Endothelial cell of umbilical vein (primary cell): ENCODE results near the gene DDX31. TPM values are rescaled to one million over a fixed set of nuclear protein-coding genes. Genes with fewer than 3 reads are reported as not detected.

Experiments
- BruUV-seq: library from RNA; stranded (reverse); fragments of 400-500 nt; replicated peaks from 2 replicates; lab custom pipeline; 2021; lab: Mats Ljungman, UMichigan
- CTCF ChIA-PET: fragments of 300-600, 350-600 bp; sonication (Branson Sonifier 250); formaldehyde crosslinking; loops from one replicate; lab custom pipeline; 2021; ENCODE audit warnings: antibody characterized with exemption, inconsistent platforms; lab: Charles Lee
- POLR2A ChIA-PET: fragments of 300-600, 350-600 bp; sonication (Branson Sonifier 250); formaldehyde crosslinking; loops from one replicate; lab custom pipeline; 2021; ENCODE audit warnings: antibody characterized with exemption, inconsistent platforms; lab: Charles Lee
- DNase-seq: peaks from one replicate; pipeline ENCODE4 v3.0.0-alpha.2; 2011; ENCODE audit warnings: low read depth, low spot score
- FAIRE-seq: peaks from 2 replicates; lab custom pipeline; 2011; peaks lifted over from hg19 to GRCh38; lab: Jason Lieb, UNC
- H2AFZ ChIP-seq: 2 replicates; pipeline ENCODE4 v1.6.0; 2012; ENCODE audit warnings: low read depth, low read length, control low read depth, inconsistent platforms
- H3K27ac ChIP-seq: 2 replicates; pipeline ENCODE4 v1.5.1; 2011; ENCODE audit warnings: low read depth, mild to moderate bottlenecking, control low read depth, low read length, moderate library complexity; ENCODE audit not compliant: insufficient read depth
- H3K27me3 ChIP-seq, 2 experiments: 2 replicates each; pipeline versions ENCODE4 v1.6.0 to v1.6.1; 2011; ENCODE audit warnings: low read length in 2 of 2, mixed read lengths in 1 of 2; ENCODE audit not compliant: control insufficient read depth in 2 of 2, insufficient read depth in 2 of 2
- H3K36me3 ChIP-seq, 2 experiments: 2 replicates in 1 of 2; 3 replicates in 1 of 2; pipeline ENCODE4 v1.5.1; 2011; ENCODE audit warnings: low read length in 2 of 2, mild to moderate bottlenecking in 1 of 2, moderate library complexity in 1 of 2; ENCODE audit not compliant: control insufficient read depth in 2 of 2, insufficient read depth in 2 of 2; ENCODE audit errors: extremely low read depth in 1 of 2
- H3K4me1 ChIP-seq: 3 replicates; pipeline ENCODE4 v1.5.1; 2011; ENCODE audit warnings: mild to moderate bottlenecking, low read length; ENCODE audit not compliant: control insufficient read depth, insufficient read depth; ENCODE audit errors: extremely low read depth
- H3K4me2 ChIP-seq: 2 replicates; pipeline ENCODE4 v1.6.1; 2011; ENCODE audit warnings: low read length, control low read depth, mixed read lengths; ENCODE audit not compliant: insufficient read depth
- H3K4me3 ChIP-seq, 3 experiments: fragments of 200-600 bp in 1 of 3; sonication (generic), shearing (Covaris generic) in 1 of 3; replicated peaks in 1 of 3; 2 replicates each; pipeline ENCODE4 v1.5.1; 2011 to 2016; ENCODE audit warnings: control low read depth in 3 of 3, low read length in 3 of 3, mild to moderate bottlenecking in 2 of 3, inconsistent platforms in 1 of 3, low read depth in 1 of 3, moderate library complexity in 1 of 3; ENCODE audit not compliant: insufficient read depth in 1 of 3
- H3K79me2 ChIP-seq: 2 replicates; pipeline ENCODE4 v1.6.0; 2012; ENCODE audit warnings: low read length, inconsistent platforms; ENCODE audit not compliant: control insufficient read depth, insufficient read depth
- H3K9ac ChIP-seq: replicated peaks from 2 replicates; pipeline ENCODE3; 2011; ENCODE audit warnings: low read length, control low read depth; ENCODE audit not compliant: insufficient read depth; ENCODE audit errors: extremely low read depth
- H3K9me1 ChIP-seq: replicated peaks from 3 replicates; pipeline ENCODE4 v1.6.0; 2011; ENCODE audit warnings: mild to moderate bottlenecking, low read length; ENCODE audit not compliant: control insufficient read depth, insufficient read depth; ENCODE audit errors: extremely low read depth
- H3K9me3 ChIP-seq: replicated peaks from 2 replicates; pipeline ENCODE4 v1.5.1; 2012; ENCODE audit warnings: low read length, inconsistent platforms; ENCODE audit not compliant: control insufficient read depth, insufficient read depth
- H4K20me1 ChIP-seq: replicated peaks from 2 replicates; pipeline ENCODE3; 2011; ENCODE audit warnings: mild to moderate bottlenecking, low read length; ENCODE audit not compliant: control insufficient read depth, insufficient read depth; ENCODE audit errors: extremely low read depth
- CTCF ChIP-seq, 2 donors: IDR thresholded peaks; 1 replicate in 1 of 2; 2 replicates in 1 of 2; pipeline ENCODE4 v1.5.1; 2011; ENCODE audit warnings: low read length in 2 of 2, mild to moderate bottlenecking in 2 of 2, moderate library complexity in 2 of 2, control low read depth in 1 of 2, inconsistent platforms in 1 of 2, low read depth in 1 of 2; ENCODE audit not compliant: insufficient read depth in 1 of 2; ENCODE audit errors: extremely low read depth in 1 of 2
- EZH2 ChIP-seq: IDR thresholded peaks from 2 replicates; pipeline ENCODE4 v1.6.1; 2012; ENCODE audit warnings: borderline replicate concordance, low read depth, mild to moderate bottlenecking, moderate library complexity, low read length, inconsistent platforms; ENCODE audit not compliant: severe bottlenecking
- FOS ChIP-seq: IDR thresholded peaks from 2 replicates; pipeline ENCODE4 v1.6.1; 2011; ENCODE audit warnings: mild to moderate bottlenecking, low read length, moderate library complexity, borderline replicate concordance; ENCODE audit not compliant: insufficient read depth
- GATA2 ChIP-seq: IDR thresholded peaks from 2 replicates; pipeline ENCODE4 v1.7.0; 2011; ENCODE audit warnings: low read depth, mild to moderate bottlenecking, moderate library complexity, mixed read lengths, low read length; ENCODE audit not compliant: insufficient read length, insufficient read depth
- JUN ChIP-seq: IDR thresholded peaks from 2 replicates; pipeline ENCODE4 v1.6.1; 2011; ENCODE audit warnings: borderline replicate concordance, low read depth; ENCODE audit not compliant: insufficient read length, insufficient read depth
- MYC ChIP-seq: IDR thresholded peaks from one replicate; pipeline ENCODE4 v1.6.1; 2011; ENCODE audit warnings: mild to moderate bottlenecking, low read depth, low read length
- POLR2A ChIP-seq: IDR thresholded peaks from 2 replicates; pipeline ENCODE4 v1.6.1; 2012; ENCODE audit warnings: low read depth, mild to moderate bottlenecking, control low read depth, low read length
- POLR2AphosphoS5 ChIP-seq: IDR thresholded peaks from 2 replicates; pipeline ENCODE4 v1.6.1; 2012; ENCODE audit warnings: low read depth, mild to moderate bottlenecking, control low read depth, low read length, moderate library complexity; ENCODE audit not compliant: insufficient read depth
- dilution Hi-C: fragments of 300-500 bp; cut with MboI; formaldehyde crosslinking; loops from one replicate; pipeline ENCODE4 v1.15.0; 2019; ENCODE audit warnings: low sequenced_read_pairs; ENCODE audit not compliant: extremely low pct_ligation_motif_present
- intact Hi-C: fragments of 100-400 bp; cut with micrococcal nuclease; formaldehyde crosslinking; loops from one replicate; pipeline ENCODE4 v1.10.0; 2022
- polyA plus RNA-seq, 4 experiments: library from polyadenylated mRNA; depleted of rRNA in 3 of 4; stranded (reverse) in 3 of 4; unstranded in 1 of 4; fragments of >200 nt; gene quantifications; 2 replicates each; pipeline versions ENCODE4 v1.2.1 to v1.2.3, GENCODE V29; 2011 to 2012; ENCODE audit warnings: missing spikeins in 1 of 4
- total RNA-seq: library from RNA; stranded (reverse); gene quantifications from 2 replicates; pipeline ENCODE4 v1.2.3, GENCODE V29; 2021
- TF ChIP-seq, protein P1 (sequence below): IDR thresholded peaks from 2 replicates; pipeline ENCODE4 v1.6.1; 2011; ENCODE audit not compliant: insufficient read depth, insufficient read length

Gene DDX31
- total and polyA plus RNA-seq, 2 donors (not counting 3 experiments of a cell fraction or from before 2014, with no cell fraction given), result 8.0 to 16.3 TPM

GRCh38 chr9:132677976-132678375 is 8.2 kb upstream of the DDX31 start:
- Histone ChIP-seq H3K4me2 (no peak overlapping the region), H3K9ac (no peak overlapping the region), H3K27ac (no peak overlapping the region), H3K4me3 (no peak overlapping the region), H3K4me1 (peaks cover 7% of the 10 kb centered on the region), H2AFZ (no peak overlapping the region), H3K9me3 (no peaks in the 10 kb centered on the region), H3K79me2 (peaks cover 94% of the 10 kb centered on the region), H4K20me1 (peaks cover 2% of the 10 kb centered on the region), H3K9me1 (no peaks in the 10 kb centered on the region), H3K27me3 (no peaks in the 10 kb centered on the region), H3K36me3 (peaks cover 6 to 15% of the 10 kb centered on the region in 2 experiments)
- DNase-seq (no peak), FAIRE-seq (no peak)
- dilution Hi-C loops, result no loop called here
- BruUV-seq, result no TSS peak
- CTCF ChIA-PET, result interaction anchor here (1.5 to 3.3 kb wide), 2 partner anchors 11 to 13 kb away, joined by 3 to 11 read pairs; no protein-coding TSS in a partner anchor
- TF ChIP-seq GATA2 (no peak), CTCF (IDR thresholded peaks at IDR 0.05; ENCODE audit: extremely low read depth in 1 of 2, insufficient read depth in 1 of 2, low read depth in 1 of 2, low read length in 2 of 2) (no peak), MYC (no peak), EZH2 (no peak), POLR2A (no peak), POLR2AphosphoS5 (no peak), JUN (no peak), FOS (no peak)
- TF ChIP-seq, protein P1, sequence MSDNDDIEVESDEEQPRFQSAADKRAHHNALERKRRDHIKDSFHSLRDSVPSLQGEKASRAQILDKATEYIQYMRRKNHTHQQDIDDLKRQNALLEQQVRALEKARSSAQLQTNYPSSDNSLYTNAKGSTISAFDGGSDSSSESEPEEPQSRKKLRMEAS, result no peak
- intact Hi-C loops, result loop anchor here (10.0 kb wide), 2 partner anchors 97 to 267 kb away; partner anchors contain the start of gene TSC1
- POLR2A ChIA-PET, result no interaction called here
